Peyer's patch (tissue), 4 donors: ENCODE measurements around the gene MYH7B.

ENCODE experiments used
- CTCF ChIP-seq, 6 experiments: fragments of 450-650 bp in 4 of 6; fragments of 200-600 bp in 2 of 6; sonication (generic) in 1 of 6; IDR thresholded peaks; one replicate each; pipeline ENCODE4 v1.5.1; 2017 to 2019; ENCODE audit warnings: antibody characterized with exemption in 6 of 6, mild to moderate bottlenecking in 3 of 6, moderate library complexity in 1 of 6
- POLR2A ChIP-seq, 2 donors: fragments of 450-650 bp; IDR thresholded peaks; one replicate each; pipeline ENCODE4 v1.5.1; 2017; ENCODE audit warnings: antibody characterized with exemption in 2 of 2, mild to moderate bottlenecking in 2 of 2, moderate library complexity in 2 of 2

GRCh38 chr20:34964486-34964885 is 8.8 kb downstream of the MYH7B start:
- TF ChIP-seq CTCF (IDR thresholded peaks at IDR 0.05) (no peak), POLR2A (IDR thresholded peaks at IDR 0.05) (no peak)
